Upper lobe of left lung (tissue), 4 donors: ENCODE results near the gene SFXN5.

Experiments used
- CTCF ChIP-seq, 6 experiments: fragments of 450-650 bp in 4 of 6; fragments of 200-600 bp in 2 of 6; sonication (generic) in 2 of 6; IDR thresholded peaks; one replicate each; pipeline ENCODE4 v1.5.1; 2016 to 2019; ENCODE audit warnings: antibody characterized with exemption in 6 of 6
- EP300 ChIP-seq, 4 donors: sonication (generic); formaldehyde crosslinking; IDR thresholded peaks; one replicate each; pipeline ENCODE4 v1.5.1; 2017; ENCODE audit warnings: antibody characterized with exemption in 4 of 4, control low read depth in 2 of 4
- POLR2A ChIP-seq, 4 donors: fragments of 450-650 bp; IDR thresholded peaks; one replicate each; pipeline ENCODE4 v1.5.1; 2016 to 2017; ENCODE audit warnings: antibody characterized with exemption in 4 of 4, mild to moderate bottlenecking in 2 of 4

GRCh38 chr2:72915320-72915906, 156.1 kb downstream of the SFXN5 start:
- TF ChIP-seq EP300 (IDR thresholded peaks at IDR 0.05) (no peak), CTCF (IDR thresholded peaks at IDR 0.05) (no peak), POLR2A (IDR thresholded peaks at IDR 0.05) (no peak)
